Endothelial cell of umbilical vein (primary cell): ENCODE data around the gene INS. TPM values are rescaled to one million over a fixed set of nuclear protein-coding genes. Genes with fewer than 3 reads are reported as not detected.

Source experiments
- BruUV-seq: library from RNA; stranded (reverse); fragments of 400-500 nt; replicated peaks from 2 replicates; lab custom pipeline; 2021; lab: Mats Ljungman, UMichigan
- CTCF ChIA-PET: fragments of 300-600, 350-600 bp; sonication (Branson Sonifier 250); formaldehyde crosslinking; loops from one replicate; lab custom pipeline; 2021; ENCODE audit warnings: antibody characterized with exemption, inconsistent platforms; lab: Charles Lee
- POLR2A ChIA-PET: fragments of 300-600, 350-600 bp; sonication (Branson Sonifier 250); formaldehyde crosslinking; loops from one replicate; lab custom pipeline; 2021; ENCODE audit warnings: antibody characterized with exemption, inconsistent platforms; lab: Charles Lee
- DNase-seq: peaks from one replicate; pipeline ENCODE4 v3.0.0-alpha.2; 2011; ENCODE audit warnings: low read depth, low spot score
- FAIRE-seq: peaks from 2 replicates; lab custom pipeline; 2011; peaks lifted over from hg19 to GRCh38; lab: Jason Lieb, UNC
- H2AFZ ChIP-seq: 2 replicates; pipeline ENCODE4 v1.6.0; 2012; ENCODE audit warnings: low read depth, low read length, control low read depth, inconsistent platforms
- H3K27ac ChIP-seq: 2 replicates; pipeline ENCODE4 v1.5.1; 2011; ENCODE audit warnings: low read depth, mild to moderate bottlenecking, control low read depth, low read length, moderate library complexity; ENCODE audit not compliant: insufficient read depth
- H3K27me3 ChIP-seq, 2 experiments: 2 replicates each; pipeline versions ENCODE4 v1.6.0 to v1.6.1; 2011; ENCODE audit warnings: low read length in 2 of 2, mixed read lengths in 1 of 2; ENCODE audit not compliant: control insufficient read depth in 2 of 2, insufficient read depth in 2 of 2
- H3K36me3 ChIP-seq, 2 experiments: 2 replicates in 1 of 2; 3 replicates in 1 of 2; pipeline ENCODE4 v1.5.1; 2011; ENCODE audit warnings: low read length in 2 of 2, mild to moderate bottlenecking in 1 of 2, moderate library complexity in 1 of 2; ENCODE audit not compliant: control insufficient read depth in 2 of 2, insufficient read depth in 2 of 2; ENCODE audit errors: extremely low read depth in 1 of 2
- H3K4me1 ChIP-seq: 3 replicates; pipeline ENCODE4 v1.5.1; 2011; ENCODE audit warnings: mild to moderate bottlenecking, low read length; ENCODE audit not compliant: control insufficient read depth, insufficient read depth; ENCODE audit errors: extremely low read depth
- H3K4me2 ChIP-seq: 2 replicates; pipeline ENCODE4 v1.6.1; 2011; ENCODE audit warnings: low read length, control low read depth, mixed read lengths; ENCODE audit not compliant: insufficient read depth
- H3K4me3 ChIP-seq, 3 experiments: fragments of 200-600 bp in 1 of 3; sonication (generic), shearing (Covaris generic) in 1 of 3; replicated peaks in 1 of 3; 2 replicates each; pipeline ENCODE4 v1.5.1; 2011 to 2016; ENCODE audit warnings: control low read depth in 3 of 3, low read length in 3 of 3, mild to moderate bottlenecking in 2 of 3, inconsistent platforms in 1 of 3, low read depth in 1 of 3, moderate library complexity in 1 of 3; ENCODE audit not compliant: insufficient read depth in 1 of 3
- H3K79me2 ChIP-seq: 2 replicates; pipeline ENCODE4 v1.6.0; 2012; ENCODE audit warnings: low read length, inconsistent platforms; ENCODE audit not compliant: control insufficient read depth, insufficient read depth
- H3K9ac ChIP-seq: replicated peaks from 2 replicates; pipeline ENCODE3; 2011; ENCODE audit warnings: low read length, control low read depth; ENCODE audit not compliant: insufficient read depth; ENCODE audit errors: extremely low read depth
- H3K9me1 ChIP-seq: replicated peaks from 3 replicates; pipeline ENCODE4 v1.6.0; 2011; ENCODE audit warnings: mild to moderate bottlenecking, low read length; ENCODE audit not compliant: control insufficient read depth, insufficient read depth; ENCODE audit errors: extremely low read depth
- H3K9me3 ChIP-seq: replicated peaks from 2 replicates; pipeline ENCODE4 v1.5.1; 2012; ENCODE audit warnings: low read length, inconsistent platforms; ENCODE audit not compliant: control insufficient read depth, insufficient read depth
- H4K20me1 ChIP-seq: replicated peaks from 2 replicates; pipeline ENCODE3; 2011; ENCODE audit warnings: mild to moderate bottlenecking, low read length; ENCODE audit not compliant: control insufficient read depth, insufficient read depth; ENCODE audit errors: extremely low read depth
- EZH2 ChIP-seq: IDR thresholded peaks from 2 replicates; pipeline ENCODE4 v1.6.1; 2012; ENCODE audit warnings: borderline replicate concordance, low read depth, mild to moderate bottlenecking, moderate library complexity, low read length, inconsistent platforms; ENCODE audit not compliant: severe bottlenecking
- FOS ChIP-seq: IDR thresholded peaks from 2 replicates; pipeline ENCODE4 v1.6.1; 2011; ENCODE audit warnings: mild to moderate bottlenecking, low read length, moderate library complexity, borderline replicate concordance; ENCODE audit not compliant: insufficient read depth
- GATA2 ChIP-seq: IDR thresholded peaks from 2 replicates; pipeline ENCODE4 v1.7.0; 2011; ENCODE audit warnings: low read depth, mild to moderate bottlenecking, moderate library complexity, mixed read lengths, low read length; ENCODE audit not compliant: insufficient read length, insufficient read depth
- JUN ChIP-seq: IDR thresholded peaks from 2 replicates; pipeline ENCODE4 v1.6.1; 2011; ENCODE audit warnings: borderline replicate concordance, low read depth; ENCODE audit not compliant: insufficient read length, insufficient read depth
- MYC ChIP-seq: IDR thresholded peaks from one replicate; pipeline ENCODE4 v1.6.1; 2011; ENCODE audit warnings: mild to moderate bottlenecking, low read depth, low read length
- POLR2A ChIP-seq: IDR thresholded peaks from 2 replicates; pipeline ENCODE4 v1.6.1; 2012; ENCODE audit warnings: low read depth, mild to moderate bottlenecking, control low read depth, low read length
- POLR2AphosphoS5 ChIP-seq: IDR thresholded peaks from 2 replicates; pipeline ENCODE4 v1.6.1; 2012; ENCODE audit warnings: low read depth, mild to moderate bottlenecking, control low read depth, low read length, moderate library complexity; ENCODE audit not compliant: insufficient read depth
- dilution Hi-C: fragments of 300-500 bp; cut with MboI; formaldehyde crosslinking; loops from one replicate; pipeline ENCODE4 v1.15.0; 2019; ENCODE audit warnings: low sequenced_read_pairs; ENCODE audit not compliant: extremely low pct_ligation_motif_present
- intact Hi-C: fragments of 100-400 bp; cut with micrococcal nuclease; formaldehyde crosslinking; loops from one replicate; pipeline ENCODE4 v1.10.0; 2022
- polyA plus RNA-seq, 4 experiments: library from polyadenylated mRNA; depleted of rRNA in 3 of 4; stranded (reverse) in 3 of 4; unstranded in 1 of 4; fragments of >200 nt; gene quantifications; 2 replicates each; pipeline versions ENCODE4 v1.2.1 to v1.2.3, GENCODE V29; 2011 to 2012; ENCODE audit warnings: missing spikeins in 1 of 4
- total RNA-seq: library from RNA; stranded (reverse); gene quantifications from 2 replicates; pipeline ENCODE4 v1.2.3, GENCODE V29; 2021
- TF ChIP-seq, protein P1 (sequence below), 2 donors: IDR thresholded peaks; 1 replicate in 1 of 2; 2 replicates in 1 of 2; pipeline ENCODE4 v1.5.1; 2011; ENCODE audit warnings: low read length in 2 of 2, mild to moderate bottlenecking in 2 of 2, moderate library complexity in 2 of 2, control low read depth in 1 of 2, inconsistent platforms in 1 of 2, low read depth in 1 of 2; ENCODE audit not compliant: insufficient read depth in 1 of 2; ENCODE audit errors: extremely low read depth in 1 of 2
- TF ChIP-seq, protein P2 (sequence below): IDR thresholded peaks from 2 replicates; pipeline ENCODE4 v1.6.1; 2011; ENCODE audit not compliant: insufficient read depth, insufficient read length

The INS gene
- total and polyA plus RNA-seq, 2 donors (not counting 3 experiments of a cell fraction or from before 2014, with no cell fraction given), result not detected

DNA sequence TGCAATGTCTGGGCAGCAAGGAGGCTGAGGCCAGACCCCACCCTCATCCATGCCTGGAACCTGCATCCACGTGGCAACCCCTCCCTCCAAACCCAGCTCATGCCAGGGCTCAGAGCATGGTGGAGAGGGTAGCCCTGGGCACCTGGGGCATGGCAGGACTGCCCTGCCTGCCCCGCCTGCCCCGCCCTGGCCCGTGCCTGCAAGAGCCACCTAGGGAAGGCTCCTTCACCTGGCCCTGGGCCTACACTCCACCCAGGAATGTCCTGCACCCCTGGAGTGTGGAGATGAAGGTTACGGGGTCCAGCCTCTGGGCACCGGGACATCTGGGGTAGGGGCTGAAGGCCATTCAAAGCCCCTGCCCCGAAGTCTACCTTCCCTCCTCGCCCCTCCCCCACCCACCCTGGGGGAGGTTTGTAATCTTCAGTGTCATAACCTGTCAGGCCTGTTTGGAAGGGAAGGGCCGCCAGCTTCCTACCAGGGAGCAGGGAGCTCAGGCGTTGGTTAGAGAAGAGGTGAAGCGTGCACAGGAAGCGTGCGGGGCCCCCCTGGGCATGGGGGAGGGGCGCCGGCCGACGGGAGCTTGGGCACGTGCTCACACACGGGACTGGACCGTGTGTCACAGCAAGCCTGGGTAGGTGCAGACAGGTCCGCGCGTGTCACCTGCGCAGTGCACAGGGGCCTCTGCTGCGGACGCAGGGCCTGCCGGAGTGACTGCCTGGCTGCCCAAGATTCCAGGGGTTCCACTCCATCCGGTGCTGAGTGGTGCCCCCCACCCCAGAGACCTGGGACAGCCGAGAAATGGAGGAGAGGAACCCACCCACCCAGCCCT lies 41.3 kb upstream of the INS start:
- Histone ChIP-seq H3K4me2 (no peak overlapping the region), H3K27me3 (no peaks in the 10 kb centered on the region), H3K36me3 (no peaks in the 10 kb centered on the region), H3K9me1 (no peaks in the 10 kb centered on the region), H3K79me2 (no peaks in the 10 kb centered on the region), H3K4me1 (no peaks in the 10 kb centered on the region), H3K9ac (no peak overlapping the region), H3K27ac (no peak overlapping the region), H3K4me3 (no peak overlapping the region), H2AFZ (no peak overlapping the region), H4K20me1 (no peaks in the 10 kb centered on the region), H3K9me3 (no peaks in the 10 kb centered on the region)
- dilution Hi-C loops, result no loop called here
- ChIA-PET CTCF (no interaction called here), POLR2A (no interaction called here)
- no TSS peak for BruUV-seq
- intact Hi-C loops, result no loop called here
- DNase-seq, result no peak
- TF ChIP-seq JUN, result no peak
- TF ChIP-seq, protein P1, sequence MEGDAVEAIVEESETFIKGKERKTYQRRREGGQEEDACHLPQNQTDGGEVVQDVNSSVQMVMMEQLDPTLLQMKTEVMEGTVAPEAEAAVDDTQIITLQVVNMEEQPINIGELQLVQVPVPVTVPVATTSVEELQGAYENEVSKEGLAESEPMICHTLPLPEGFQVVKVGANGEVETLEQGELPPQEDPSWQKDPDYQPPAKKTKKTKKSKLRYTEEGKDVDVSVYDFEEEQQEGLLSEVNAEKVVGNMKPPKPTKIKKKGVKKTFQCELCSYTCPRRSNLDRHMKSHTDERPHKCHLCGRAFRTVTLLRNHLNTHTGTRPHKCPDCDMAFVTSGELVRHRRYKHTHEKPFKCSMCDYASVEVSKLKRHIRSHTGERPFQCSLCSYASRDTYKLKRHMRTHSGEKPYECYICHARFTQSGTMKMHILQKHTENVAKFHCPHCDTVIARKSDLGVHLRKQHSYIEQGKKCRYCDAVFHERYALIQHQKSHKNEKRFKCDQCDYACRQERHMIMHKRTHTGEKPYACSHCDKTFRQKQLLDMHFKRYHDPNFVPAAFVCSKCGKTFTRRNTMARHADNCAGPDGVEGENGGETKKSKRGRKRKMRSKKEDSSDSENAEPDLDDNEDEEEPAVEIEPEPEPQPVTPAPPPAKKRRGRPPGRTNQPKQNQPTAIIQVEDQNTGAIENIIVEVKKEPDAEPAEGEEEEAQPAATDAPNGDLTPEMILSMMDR (IDR thresholded peaks at IDR 0.05; ENCODE audit: extremely low read depth in 1 of 2, insufficient read depth in 1 of 2, low read depth in 1 of 2, low read length in 2 of 2), result no peak
- TF ChIP-seq GATA2, result no peak
- TF ChIP-seq POLR2A, result no peak
- TF ChIP-seq MYC, result no peak
- TF ChIP-seq POLR2AphosphoS5, result no peak
- no peak for TF ChIP-seq FOS
- TF ChIP-seq EZH2, result no peak
- TF ChIP-seq, protein P2, sequence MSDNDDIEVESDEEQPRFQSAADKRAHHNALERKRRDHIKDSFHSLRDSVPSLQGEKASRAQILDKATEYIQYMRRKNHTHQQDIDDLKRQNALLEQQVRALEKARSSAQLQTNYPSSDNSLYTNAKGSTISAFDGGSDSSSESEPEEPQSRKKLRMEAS, result no peak
- FAIRE-seq, result no peak
